Naive B cell (primary cell): ENCODE data around the gene CARTPT. TPM values are rescaled to one million over a fixed set of nuclear protein-coding genes. Genes with fewer than 3 reads are reported as not detected.

Source experiments
- ATAC-seq, 2 donors: fragments of 150-1000 bp; cut with Tn5 transposase; 2 replicates each; pipeline ENCODE4 v1.10.0; 2021; ENCODE audit warnings: low read depth in 2 of 2, mild to moderate bottlenecking in 2 of 2, moderate library complexity in 2 of 2
- DNase-seq: peaks from one replicate; pipeline ENCODE4 v3.0.0; 2022
- H3K27ac Mint-ChIP-seq, 6 donors: one replicate each; pipeline ENCODE4 v1.8.0; 2020 to 2022; ENCODE audit warnings: mild to moderate bottlenecking in 6 of 6, mixed read lengths in 6 of 6, moderate library complexity in 5 of 6, inconsistent platforms in 2 of 6
- H3K27me3 Mint-ChIP-seq, 3 donors: one replicate each; pipeline ENCODE4 v1.8.0; 2021 to 2022; ENCODE audit warnings: mixed read lengths in 3 of 3, mild to moderate bottlenecking in 1 of 3
- H3K36me3 Mint-ChIP-seq, 2 donors: one replicate each; pipeline ENCODE4 v1.8.0; 2020 to 2022; ENCODE audit warnings: mixed read lengths in 2 of 2, inconsistent platforms in 1 of 2, mild to moderate bottlenecking in 1 of 2
- H3K4me1 Mint-ChIP-seq, 3 donors: one replicate each; pipeline ENCODE4 v1.8.0; 2020 to 2022; ENCODE audit warnings: mixed read lengths in 3 of 3, inconsistent platforms in 1 of 3, mild to moderate bottlenecking in 1 of 3, moderate library complexity in 1 of 3
- H3K4me3 Mint-ChIP-seq, 8 donors: one replicate each; pipeline ENCODE4 v1.8.0; 2020 to 2022; ENCODE audit warnings: mild to moderate bottlenecking in 8 of 8, mixed read lengths in 8 of 8, moderate library complexity in 8 of 8, inconsistent platforms in 2 of 8
- H3K9me3 Mint-ChIP-seq, 7 donors: one replicate each; pipeline ENCODE4 v1.8.0; 2020 to 2022; ENCODE audit warnings: mixed read lengths in 7 of 7, mild to moderate bottlenecking in 5 of 7, inconsistent platforms in 2 of 7, moderate library complexity in 1 of 7
- polyA plus RNA-seq, 6 donors: library from polyadenylated mRNA; unstranded; fragments of 300-500 nt; fragmentation: Illumina TruSeq; gene quantifications; one replicate each; pipeline ENCODE4 v1.2.3, GENCODE V29; 2021; ENCODE audit warnings: low read depth in 6 of 6

Gene CARTPT
- not detected for polyA plus RNA-seq

GRCh38 chr5:71719063-71719964 is at the start of gene CARTPT:
Gene CARTPT (plus strand): TSS chr5:71719275. CDS start chr5:71719294, 19 bp downstream.
- no peak within 1 kb of the TSS for H3K27ac Mint-ChIP-seq
- H3K36me3 Mint-ChIP-seq: peaks cover 0 to 4% of the 10 kb centered on the region in 2 donors
- no peak for DNase-seq
- no peaks in the 10 kb centered on the region for H3K4me1 Mint-ChIP-seq
- peaks cover 55 to 73% (median 62%) of the 10 kb centered on the region in 3 donors for H3K27me3 Mint-ChIP-seq
- H3K4me3 Mint-ChIP-seq: no peak within 1 kb of the TSS
- H3K9me3 Mint-ChIP-seq: peaks cover 0 to 12% (median 3%) of the 10 kb centered on the region in 7 donors
- ATAC-seq: no peak

- ATAC-seq (no peak), DNase-seq (no peak)
- H3K27ac Mint-ChIP-seq: no peak overlapping the region
- H3K4me1 Mint-ChIP-seq: no peaks in the 10 kb centered on the region
- H3K9me3 Mint-ChIP-seq: peaks cover 0 to 7% (median 3%) of the 10 kb centered on the region in 7 donors
- no peak overlapping the region for H3K4me3 Mint-ChIP-seq
- no peaks in the 10 kb centered on the region for H3K36me3 Mint-ChIP-seq
- H3K27me3 Mint-ChIP-seq: peaks cover 38 to 52% (median 45%) of the 10 kb centered on the region in 3 donors
These were observed 41.1 kb upstream of the CARTPT start for GRCh38 chr5:71677977-71678376.

GRCh38 chr5:71679714-71680113 is 39.4 kb upstream of the CARTPT start:
- H3K4me3 Mint-ChIP-seq: no peak overlapping the region
- DNase-seq (no peak), ATAC-seq (no peak)
- H3K9me3 Mint-ChIP-seq: peaks cover 3 to 12% (median 11%) of the 10 kb centered on the region in 7 donors
- no peak overlapping the region for H3K27ac Mint-ChIP-seq
- H3K36me3 Mint-ChIP-seq: no peaks in the 10 kb centered on the region
- peaks cover 38 to 58% (median 48%) of the 10 kb centered on the region in 3 donors for H3K27me3 Mint-ChIP-seq
- H3K4me1 Mint-ChIP-seq: no peaks in the 10 kb centered on the region

DNA sequence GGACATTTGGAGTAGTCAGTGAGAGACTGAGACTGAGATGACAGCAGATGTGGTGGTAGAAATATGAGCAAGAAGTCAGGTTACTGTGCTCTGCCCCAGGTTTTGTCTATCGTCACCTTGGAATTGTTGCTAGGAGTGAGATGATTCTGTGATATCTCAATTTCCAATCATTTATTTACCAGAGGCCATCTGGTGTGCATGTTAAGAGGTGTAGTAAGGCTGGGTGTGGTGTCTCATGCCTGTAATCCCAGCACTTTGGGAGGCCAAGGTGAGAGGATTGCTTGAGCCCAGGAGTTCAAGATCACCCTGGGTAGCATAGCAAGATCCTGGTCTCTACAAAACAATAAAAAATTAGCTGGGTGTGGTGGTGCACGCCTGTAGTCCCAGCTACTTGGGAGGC is 38.6 kb upstream of the CARTPT start:
- Mint-ChIP-seq H3K4me3 (no peak overlapping the region), H3K4me1 (no peaks in the 10 kb centered on the region), H3K36me3 (no peaks in the 10 kb centered on the region), H3K27me3 (peaks cover 38 to 61% (median 40%) of the 10 kb centered on the region in 3 donors), H3K9me3 (peaks cover 0 to 20% (median 13%) of the 10 kb centered on the region in 7 donors), H3K27ac (no peak overlapping the region)
- DNase-seq (no peak), ATAC-seq (no peak)

GRCh38 chr5:71681296-71681695 is 37.8 kb upstream of the CARTPT start:
- ATAC-seq (no peak), DNase-seq (no peak)
- H3K9me3 Mint-ChIP-seq: peaks cover 0 to 28% (median 19%) of the 10 kb centered on the region in 7 donors
- H3K27me3 Mint-ChIP-seq: peaks cover 34 to 63% (median 42%) of the 10 kb centered on the region in 3 donors
- no peak overlapping the region for H3K4me3 Mint-ChIP-seq
- H3K27ac Mint-ChIP-seq: no peak overlapping the region
- H3K4me1 Mint-ChIP-seq: no peaks in the 10 kb centered on the region
- H3K36me3 Mint-ChIP-seq: no peaks in the 10 kb centered on the region

DNA sequence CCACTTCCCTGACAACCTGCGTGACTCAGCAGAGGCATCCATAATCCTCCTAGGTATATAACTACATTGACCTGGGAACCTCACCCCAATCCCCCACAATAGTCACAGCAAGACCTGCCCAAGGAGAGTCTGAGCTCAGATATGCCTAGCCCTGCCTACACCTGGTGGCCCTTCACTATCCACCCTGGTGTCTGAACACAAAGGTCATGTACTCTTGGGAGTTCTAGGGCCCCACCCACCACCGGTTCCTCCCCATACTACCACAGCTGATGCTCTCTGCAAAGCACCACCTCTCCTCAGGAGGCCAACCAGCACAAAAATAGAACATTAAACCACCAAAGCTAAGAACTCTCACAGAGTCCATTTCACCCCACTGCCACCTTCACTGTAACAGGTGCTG is 34.8 kb upstream of the CARTPT start:
- Mint-ChIP-seq H3K36me3 (no peaks in the 10 kb centered on the region), H3K27ac (no peak overlapping the region), H3K9me3 (peaks cover 8 to 31% (median 20%) of the 10 kb centered on the region in 7 donors), H3K4me3 (no peak overlapping the region), H3K4me1 (no peaks in the 10 kb centered on the region), H3K27me3 (peaks cover 30 to 66% (median 35%) of the 10 kb centered on the region in 3 donors)
- ATAC-seq: no peak
- no peak for DNase-seq

GRCh38 chr5:71693828-71694427 is 25.1 kb upstream of the CARTPT start:
- peaks cover 16 to 21% (median 19%) of the 10 kb centered on the region in 3 donors for H3K27me3 Mint-ChIP-seq
- H3K4me1 Mint-ChIP-seq: peaks cover 0 to 6% (median 5%) of the 10 kb centered on the region in 3 donors
- peaks cover 0 to 10% of the 10 kb centered on the region in 2 donors for H3K36me3 Mint-ChIP-seq
- peaks cover 0 to 12% (median 5%) of the 10 kb centered on the region in 7 donors for H3K9me3 Mint-ChIP-seq
- ATAC-seq (no peak), DNase-seq (no peak)
- no peak overlapping the region for H3K4me3 Mint-ChIP-seq
- H3K27ac Mint-ChIP-seq: no peak overlapping the region

- no peak for ATAC-seq
- peaks cover 0 to 10% of the 10 kb centered on the region in 2 donors for H3K36me3 Mint-ChIP-seq
- peaks cover 0 to 12% (median 6%) of the 10 kb centered on the region in 7 donors for H3K9me3 Mint-ChIP-seq
- peaks cover 0 to 6% (median 5%) of the 10 kb centered on the region in 3 donors for H3K4me1 Mint-ChIP-seq
- no peak overlapping the region for H3K27ac Mint-ChIP-seq
- H3K4me3 Mint-ChIP-seq: no peak overlapping the region
- DNase-seq: no peak
- peaks cover 16 to 21% (median 20%) of the 10 kb centered on the region in 3 donors for H3K27me3 Mint-ChIP-seq
These were observed 24.0 kb upstream of the CARTPT start for GRCh38 chr5:71695071-71695470.

GRCh38 chr5:71695595-71695994 is 23.5 kb upstream of the CARTPT start:
- Mint-ChIP-seq H3K36me3 (peaks cover 0 to 10% of the 10 kb centered on the region in 2 donors), H3K9me3 (peaks cover 0 to 12% (median 6%) of the 10 kb centered on the region in 7 donors), H3K4me1 (peaks cover 0 to 6% (median 5%) of the 10 kb centered on the region in 3 donors), H3K27me3 (peaks cover 20 to 25% (median 21%) of the 10 kb centered on the region in 3 donors), H3K27ac (no peak overlapping the region), H3K4me3 (no peak overlapping the region)
- no peak for ATAC-seq
- DNase-seq: no peak

GRCh38 chr5:71697967-71698366 is 21.1 kb upstream of the CARTPT start:
- peaks cover 0 to 12% (median 6%) of the 10 kb centered on the region in 7 donors for H3K9me3 Mint-ChIP-seq
- H3K4me1 Mint-ChIP-seq: peaks cover 0 to 6% (median 5%) of the 10 kb centered on the region in 3 donors
- no peak overlapping the region for H3K27ac Mint-ChIP-seq
- no peak for DNase-seq
- H3K27me3 Mint-ChIP-seq: peaks cover 15 to 32% (median 16%) of the 10 kb centered on the region in 3 donors
- H3K4me3 Mint-ChIP-seq: no peak overlapping the region
- no peak for ATAC-seq
- H3K36me3 Mint-ChIP-seq: peaks cover 0 to 10% of the 10 kb centered on the region in 2 donors

- Mint-ChIP-seq H3K4me3 (no peak overlapping the region), H3K4me1 (peaks cover 0 to 6% (median 5%) of the 10 kb centered on the region in 3 donors), H3K27ac (no peak overlapping the region), H3K36me3 (peaks cover 0 to 10% of the 10 kb centered on the region in 2 donors), H3K9me3 (peaks cover 0 to 12% (median 6%) of the 10 kb centered on the region in 7 donors), H3K27me3 (peaks cover 9 to 30% (median 15%) of the 10 kb centered on the region in 3 donors)
- DNase-seq: no peak
- ATAC-seq: no peak
These were observed 19.8 kb upstream of the CARTPT start for GRCh38 chr5:71699233-71699632.

- Mint-ChIP-seq H3K9me3 (peaks cover 0 to 12% (median 6%) of the 10 kb centered on the region in 7 donors), H3K4me3 (no peak overlapping the region), H3K27ac (no peak overlapping the region), H3K4me1 (peaks cover 0 to 6% (median 5%) of the 10 kb centered on the region in 3 donors), H3K27me3 (peaks cover 5 to 25% (median 15%) of the 10 kb centered on the region in 3 donors), H3K36me3 (peaks cover 0 to 10% of the 10 kb centered on the region in 2 donors)
- ATAC-seq: no peak
- no peak for DNase-seq
These were observed 19.3 kb upstream of the CARTPT start for GRCh38 chr5:71699751-71700150.

- H3K27me3 Mint-ChIP-seq: peaks cover 5 to 18% (median 16%) of the 10 kb centered on the region in 3 donors
- H3K4me3 Mint-ChIP-seq: no peak overlapping the region
- H3K4me1 Mint-ChIP-seq: peaks cover 0 to 6% (median 5%) of the 10 kb centered on the region in 3 donors
- H3K27ac Mint-ChIP-seq: no peak overlapping the region
- H3K36me3 Mint-ChIP-seq: peaks cover 0 to 10% of the 10 kb centered on the region in 2 donors
- peaks cover 0 to 12% (median 6%) of the 10 kb centered on the region in 7 donors for H3K9me3 Mint-ChIP-seq
- DNase-seq (no peak), ATAC-seq (no peak)
These were observed 18.3 kb upstream of the CARTPT start for GRCh38 chr5:71700803-71701202.
